Measurements from ENCODE around the gene CLIP2. TPM values are rescaled to one million over a fixed set of nuclear protein-coding genes. Genes with fewer than 3 reads are reported as not detected.
"Not testable (repeated sequence)": the region's sequence is repeated elsewhere in the genome, so short reads cannot be mapped to it uniquely, and the experiment has no call there.

The CLIP2 gene
- total RNA-seq, 1 donor from 2014 or later, result 6.6 TPM

DNA sequence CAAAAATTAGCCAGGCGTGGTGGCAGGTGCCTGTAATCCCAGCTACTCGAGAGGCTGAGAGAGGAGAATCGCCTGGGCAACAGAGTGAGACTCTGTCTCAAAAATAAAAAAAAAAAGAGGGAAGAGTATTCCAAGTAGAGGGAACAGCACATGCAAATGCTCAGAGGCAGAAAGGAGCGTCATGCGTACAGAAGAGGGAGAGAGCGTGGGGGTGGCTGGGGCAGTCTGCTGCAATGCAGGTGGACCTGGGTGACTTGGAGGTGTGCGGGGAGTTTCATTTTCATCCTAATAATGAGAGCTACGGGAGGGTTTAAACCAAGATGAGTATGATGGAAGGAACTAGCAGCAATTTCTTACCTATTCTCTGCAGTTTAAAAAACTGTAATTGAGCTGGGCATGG is 28.8 kb downstream of the CLIP2 start:
- no peak for ATAC-seq (ENCODE audit: poor library complexity)
- no peak for DNase-seq
- intact Hi-C loops (cut with DNase I), result no loop called here

DNA sequence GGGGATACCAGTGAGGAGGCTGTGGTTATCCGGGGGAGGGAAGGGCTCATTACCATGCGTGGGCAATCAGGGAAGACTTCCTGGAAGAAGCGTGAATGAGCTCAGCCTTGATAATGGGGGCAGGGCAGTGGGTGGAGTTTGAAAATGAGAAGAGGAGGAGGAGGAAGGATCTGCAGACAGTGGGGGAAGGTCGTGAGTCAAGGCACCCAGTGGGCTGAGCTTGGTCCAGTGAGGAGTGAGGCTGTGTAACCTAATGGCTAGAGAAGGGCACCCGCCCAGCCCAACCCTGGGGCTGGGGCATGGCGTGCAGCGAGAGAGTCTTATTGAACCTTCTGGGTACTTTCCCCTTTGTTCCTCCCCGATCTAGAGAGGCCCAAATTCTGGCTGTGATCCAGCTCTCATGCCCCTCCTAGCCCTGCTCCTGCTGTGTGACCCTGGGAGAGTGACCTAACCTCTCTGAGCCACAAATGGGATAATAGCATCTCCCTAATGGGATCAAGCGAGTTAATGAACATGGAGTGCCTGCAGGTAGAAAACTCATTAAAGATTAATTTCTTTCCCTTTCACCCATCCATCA is 31.5 kb downstream of the CLIP2 start:
- intact Hi-C loops (cut with DNase I), result no loop called here
- no peak for ATAC-seq (ENCODE audit: poor library complexity)

DNA sequence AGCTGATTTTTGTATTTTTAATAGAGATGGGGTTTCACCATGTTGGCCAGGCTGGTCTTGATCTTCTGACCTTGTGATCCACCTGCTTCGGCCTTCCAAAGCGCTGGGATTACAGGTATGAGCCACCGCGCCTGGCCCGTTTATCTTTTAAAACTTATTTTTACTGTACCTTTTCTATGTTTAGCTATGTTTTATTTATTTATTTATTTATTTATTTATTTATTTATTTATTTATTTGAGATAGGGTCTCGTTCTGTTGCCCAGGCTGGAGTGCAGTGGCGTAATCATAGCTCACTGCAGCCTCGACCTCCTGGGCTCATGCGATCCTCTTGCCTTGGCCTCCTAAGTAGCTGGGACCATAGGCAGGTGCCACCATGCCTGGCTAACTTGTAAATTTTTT is 33.7 kb downstream of the CLIP2 start:
- DNase-seq; intact Hi-C loops (cut with DNase I); ATAC-seq (ENCODE audit: poor library complexity): not testable (repeated sequence)

More for the DNA sequence above, 31.5 kb downstream of the CLIP2 start:
- no peak for DNase-seq

DNA sequence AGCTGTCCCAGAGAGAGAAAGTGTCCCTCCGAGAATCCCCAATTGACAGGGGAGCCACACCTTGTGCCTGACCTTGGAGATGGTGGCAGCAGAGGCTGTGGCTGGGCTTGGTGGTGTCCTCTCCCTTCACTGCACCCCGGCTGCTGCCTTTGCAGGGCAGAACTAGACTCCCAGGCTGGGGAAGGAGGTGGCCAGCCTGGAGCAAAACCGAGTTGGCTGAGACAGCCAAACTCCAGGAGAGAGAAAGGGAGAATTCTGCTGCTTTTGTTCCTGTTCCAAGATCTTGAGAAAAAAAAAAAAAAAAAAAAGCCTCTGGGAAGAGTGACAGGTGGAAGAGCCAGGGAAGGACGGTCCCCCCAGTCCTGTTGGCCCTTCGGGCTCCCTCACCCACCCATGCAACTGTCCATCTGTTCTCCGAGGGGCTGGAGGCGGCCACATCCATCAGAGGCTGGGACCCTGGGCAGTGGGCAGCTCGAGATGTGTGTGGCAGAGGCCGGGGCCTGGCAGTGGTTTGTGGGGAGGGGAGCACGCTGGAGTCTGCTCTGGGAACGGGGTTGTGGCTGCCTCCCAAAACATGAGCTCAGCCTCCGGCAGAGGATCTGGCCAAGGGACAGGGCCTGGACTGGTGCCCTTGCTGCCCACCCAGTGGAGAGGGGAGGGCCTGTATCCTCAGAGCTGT is 35.5 kb downstream of the CLIP2 start:
- peak; percentile 31 for ATAC-seq (ENCODE audit: poor library complexity)
- no peak for DNase-seq
- intact Hi-C loops (cut with DNase I), result no loop called here

DNA sequence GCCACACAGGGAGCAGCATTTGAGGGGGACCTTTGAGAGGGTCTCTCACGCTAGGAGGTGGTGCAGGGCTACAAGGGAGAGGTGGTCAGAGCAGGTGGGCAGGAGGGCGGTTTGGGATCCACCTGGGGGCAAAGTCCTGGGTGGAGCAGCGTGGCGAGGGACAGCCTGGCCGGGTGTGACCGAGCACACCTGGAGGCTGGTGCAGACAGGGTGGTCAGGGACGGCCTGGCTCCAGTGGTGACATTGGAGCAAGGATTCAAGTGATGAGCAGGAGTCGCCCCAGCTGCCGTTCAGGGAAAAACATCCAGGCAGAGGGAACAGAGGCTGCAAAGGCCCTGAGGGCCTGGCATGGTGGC is 36.0 kb downstream of the CLIP2 start:
- no peak for ATAC-seq (ENCODE audit: poor library complexity)

DNA sequence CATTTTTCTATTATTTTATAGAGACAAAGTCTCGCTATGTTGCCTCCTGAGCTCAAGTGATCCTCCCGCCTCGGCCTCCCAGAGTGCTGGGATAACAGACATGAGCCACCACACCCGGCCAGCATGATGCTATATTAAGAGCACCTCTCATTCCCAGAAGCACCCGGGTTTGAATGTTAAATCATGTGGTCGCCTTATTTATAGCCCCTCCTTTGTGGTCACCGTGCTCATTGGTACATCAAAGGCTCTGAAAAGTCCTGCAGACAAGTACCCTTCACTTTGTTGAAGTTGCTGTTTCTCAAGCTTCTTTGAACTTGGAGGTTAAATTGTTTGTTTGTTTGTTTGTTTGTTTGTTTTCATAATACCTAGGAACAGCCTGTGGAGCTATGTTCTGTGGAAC is 40.0 kb downstream of the CLIP2 start:
- intact Hi-C loops (cut with DNase I), result no loop called here
- DNase-seq, result no peak
- no peak for ATAC-seq (ENCODE audit: poor library complexity)

More for the DNA sequence above, 36.0 kb downstream of the CLIP2 start:
- intact Hi-C loops (cut with DNase I), result no loop called here
- DNase-seq, result no peak

DNA sequence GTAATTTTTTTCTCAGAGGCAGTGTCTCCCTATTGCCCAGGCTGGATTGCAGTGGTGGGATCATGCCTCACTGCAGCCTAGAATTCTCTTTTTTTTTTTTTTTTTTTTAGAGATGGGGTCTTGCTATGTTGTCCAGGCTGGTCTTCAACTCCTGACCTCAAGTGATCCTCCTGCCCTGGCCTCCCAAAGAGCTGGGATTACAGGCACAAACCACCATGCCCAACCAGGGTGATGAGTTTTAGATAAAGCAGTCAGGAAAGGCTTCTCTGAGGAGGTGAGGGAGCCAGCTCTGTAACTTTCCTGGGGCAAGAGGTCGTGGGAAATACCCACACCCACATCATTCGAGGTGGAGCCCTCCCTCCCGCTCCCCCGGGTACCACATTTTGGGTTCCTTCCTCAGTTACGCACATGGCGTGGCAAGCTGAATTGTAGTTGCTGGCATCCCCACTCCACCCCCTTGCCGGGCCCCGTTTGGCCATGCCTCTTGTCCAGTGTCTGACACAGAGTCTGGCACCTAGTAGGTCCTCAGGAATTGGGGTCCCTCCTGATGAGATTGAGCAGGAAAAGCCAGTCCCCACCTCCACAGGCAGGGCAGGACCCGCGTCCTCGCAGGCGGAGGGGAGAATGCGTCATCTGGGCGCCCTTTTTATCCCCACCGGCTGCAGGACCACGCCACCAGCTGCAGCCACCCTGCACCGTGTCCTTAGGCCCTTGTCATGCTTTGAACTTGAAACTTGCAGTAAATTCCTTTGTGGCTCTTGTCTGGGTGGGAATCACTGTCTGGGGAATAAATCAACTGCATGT is 43.4 kb downstream of the CLIP2 start:
- intact Hi-C loops (cut with DNase I), result no loop called here
- ATAC-seq (ENCODE audit: poor library complexity) (no peak), DNase-seq (no peak)

DNA sequence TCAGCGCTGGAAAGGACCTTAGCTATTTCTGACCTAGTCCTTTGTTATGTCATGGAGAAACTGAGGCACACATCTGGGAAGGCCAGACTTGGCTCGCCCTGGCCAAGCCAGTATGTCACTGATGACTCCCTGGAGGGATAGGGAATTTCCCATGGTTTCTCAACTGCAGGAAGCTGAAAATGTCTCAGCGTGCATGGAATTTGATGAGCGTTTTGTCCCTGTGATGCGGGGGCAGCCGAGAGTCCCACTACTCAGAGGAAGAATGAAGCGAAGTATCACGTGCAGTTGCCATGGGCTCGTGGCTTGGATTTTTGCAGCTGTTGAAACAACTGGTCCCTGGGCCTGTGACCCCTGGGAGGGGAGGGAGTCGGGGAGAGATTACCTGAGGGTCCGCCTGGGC is 44.8 kb downstream of the CLIP2 start:
- ATAC-seq (ENCODE audit: poor library complexity), result no peak
- DNase-seq, result no peak
- intact Hi-C loops (cut with DNase I), result no loop called here

DNA sequence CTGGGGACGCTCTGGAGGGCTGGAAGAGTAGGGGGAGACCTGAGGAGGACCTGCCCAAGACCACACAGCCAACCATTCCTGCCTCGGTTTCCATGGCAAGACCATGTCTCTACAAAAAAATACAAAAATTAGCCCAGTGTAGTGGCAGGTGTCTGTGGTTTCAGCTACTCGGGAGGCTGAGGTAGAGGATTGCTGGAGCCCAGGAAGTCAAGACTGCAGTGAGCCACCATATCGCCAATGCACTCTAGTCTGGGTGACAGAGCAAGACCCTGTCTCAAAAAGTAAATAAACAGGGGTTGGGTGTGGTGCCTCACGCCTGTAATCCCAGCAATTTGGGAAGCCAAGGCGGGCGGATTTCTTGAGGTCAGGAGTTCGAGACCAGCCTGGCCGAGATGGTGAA is 48.7 kb downstream of the CLIP2 start:
- ATAC-seq (ENCODE audit: poor library complexity) (no peak), DNase-seq (no peak)
- intact Hi-C loops (cut with DNase I), result no loop called here

DNA sequence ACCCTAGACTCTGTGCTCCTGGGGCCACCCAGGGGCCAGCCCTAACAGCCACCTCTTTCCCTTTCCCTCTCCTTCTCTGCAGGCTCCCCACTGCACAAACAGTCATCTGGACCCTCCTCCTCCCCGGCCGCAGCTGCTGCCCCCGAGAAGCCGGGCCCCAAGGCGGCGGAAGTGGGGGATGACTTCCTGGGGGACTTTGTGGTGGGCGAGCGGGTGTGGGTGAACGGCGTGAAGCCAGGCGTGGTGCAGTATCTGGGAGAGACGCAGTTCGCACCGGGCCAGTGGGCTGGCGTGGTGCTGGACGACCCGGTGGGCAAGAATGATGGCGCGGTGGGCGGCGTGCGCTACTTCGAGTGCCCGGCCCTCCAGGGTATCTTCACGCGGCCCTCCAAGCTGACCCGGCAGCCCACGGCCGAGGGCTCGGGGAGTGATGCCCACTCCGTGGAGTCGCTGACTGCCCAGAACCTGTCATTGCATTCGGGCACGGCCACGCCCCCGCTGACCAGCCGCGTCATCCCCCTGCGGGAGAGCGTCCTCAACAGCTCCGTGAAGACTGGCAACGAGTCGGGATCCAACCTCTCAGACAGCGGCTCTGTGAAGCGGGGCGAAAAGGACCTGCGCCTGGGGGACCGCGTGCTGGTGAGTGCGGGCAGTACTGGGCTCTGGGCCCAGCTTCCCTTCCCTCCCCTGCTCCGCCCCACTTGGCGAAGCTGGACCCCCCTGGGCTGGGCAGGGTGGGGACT is 49.3 kb downstream of the CLIP2 start:
- intact Hi-C loops (cut with DNase I), result no loop called here
- DNase-seq (no peak), ATAC-seq (ENCODE audit: poor library complexity) (no peak)

DNA sequence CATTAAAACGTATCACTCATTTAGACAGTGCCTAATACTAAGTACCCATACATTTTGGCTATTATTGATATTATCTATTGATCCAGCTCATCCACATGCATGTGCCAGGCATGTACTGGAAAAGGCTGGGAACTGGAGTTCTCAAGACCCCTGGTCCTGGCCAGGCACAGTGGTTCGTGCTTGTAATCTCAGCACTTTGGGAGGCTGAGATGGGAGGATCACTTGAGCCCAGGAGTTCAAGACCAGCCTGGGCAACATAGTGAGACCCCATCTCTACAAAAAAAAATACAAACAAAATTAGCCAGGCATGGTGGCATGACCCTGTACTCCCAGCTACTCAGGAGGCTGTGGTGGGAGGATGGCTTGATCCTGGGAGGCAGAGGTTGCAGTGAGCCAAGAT is 50.4 kb downstream of the CLIP2 start:
- ATAC-seq (ENCODE audit: poor library complexity); intact Hi-C loops (cut with DNase I); DNase-seq: not testable (repeated sequence)

DNA sequence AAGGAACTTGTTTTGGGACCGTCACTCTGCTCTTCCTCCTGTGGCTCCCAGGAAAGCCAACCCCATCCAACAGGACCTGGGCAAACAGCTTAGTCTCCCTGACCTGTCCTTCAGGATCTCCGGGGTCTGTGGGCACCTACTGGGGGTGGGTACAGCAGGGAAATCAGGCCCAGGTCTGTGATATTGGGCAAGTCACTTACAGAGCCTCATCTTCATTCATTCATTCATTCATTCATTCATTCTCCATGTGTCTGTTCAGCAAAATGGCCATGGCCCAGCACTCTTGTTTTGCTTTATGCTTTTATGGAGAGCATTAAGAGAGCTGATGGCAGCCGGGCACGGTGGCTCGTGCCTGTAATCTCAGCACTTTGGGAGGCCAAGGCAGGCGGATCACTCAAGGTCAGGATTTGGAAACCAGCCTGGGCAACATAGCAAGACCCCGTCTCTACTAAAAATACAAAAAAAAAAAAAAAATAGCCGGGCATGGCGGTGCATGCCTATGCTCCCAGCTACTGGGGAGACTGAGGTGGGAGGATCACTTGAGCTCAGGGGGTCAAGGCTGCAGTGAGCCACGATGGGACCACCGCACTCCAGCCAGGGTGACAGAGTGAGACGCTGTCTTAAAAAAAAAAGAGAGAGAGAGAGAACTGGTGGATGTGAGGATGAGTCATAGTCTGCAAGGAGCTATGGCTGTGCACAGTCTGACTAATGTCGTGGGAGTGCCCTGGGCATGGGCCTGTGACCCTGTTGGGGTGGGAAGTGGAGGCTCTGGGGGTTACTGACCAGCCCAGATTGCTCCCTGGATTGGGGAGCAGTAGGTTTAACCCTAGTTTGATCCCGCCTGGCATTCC is 54.3 kb downstream of the CLIP2 start:
- intact Hi-C loops (cut with DNase I), result no loop called here
- no peak for DNase-seq
- no peak for ATAC-seq (ENCODE audit: poor library complexity)

DNA sequence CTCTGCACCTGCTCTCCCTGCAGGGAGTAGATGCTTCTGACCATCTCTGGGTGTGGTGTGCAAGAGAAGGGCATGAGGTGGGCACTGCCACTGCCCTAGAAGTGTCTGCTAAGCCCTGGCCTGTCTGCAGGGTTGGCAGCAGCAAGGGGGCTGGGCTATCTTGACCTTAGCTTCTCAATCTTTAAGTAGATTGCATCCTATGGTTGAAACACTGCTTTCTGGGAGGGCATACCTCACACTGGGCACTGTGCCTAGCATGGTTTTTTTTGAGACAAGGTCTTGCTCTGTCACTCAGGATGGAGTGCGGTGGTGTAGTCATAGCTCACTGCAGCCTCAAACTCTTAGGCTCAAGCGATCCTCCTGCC is 54.9 kb downstream of the CLIP2 start:
- no peak for ATAC-seq (ENCODE audit: poor library complexity)
- DNase-seq, result no peak
- intact Hi-C loops (cut with DNase I), result no loop called here

DNA sequence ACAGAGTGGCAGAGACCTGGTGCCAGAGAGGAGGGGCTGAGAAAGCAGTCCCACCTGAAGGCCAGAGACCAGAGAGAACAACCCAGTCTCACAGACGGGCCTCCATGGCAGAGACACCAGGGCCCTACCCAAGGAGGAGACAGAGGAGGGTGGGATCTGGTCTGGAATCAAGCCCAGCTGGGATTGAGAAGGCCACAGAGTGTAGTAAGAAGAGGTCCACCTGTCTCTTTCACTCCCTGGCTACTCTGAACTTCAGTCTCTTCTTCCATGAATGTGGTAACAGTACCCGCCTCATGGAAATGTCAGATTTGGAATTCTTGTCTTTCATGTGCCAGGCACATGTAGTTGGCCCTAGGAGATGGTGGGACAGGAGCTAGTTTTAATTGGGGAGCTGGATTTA is 55.6 kb downstream of the CLIP2 start:
- no peak for ATAC-seq (ENCODE audit: poor library complexity)
- DNase-seq, result no peak
- intact Hi-C loops (cut with DNase I), result no loop called here

DNA sequence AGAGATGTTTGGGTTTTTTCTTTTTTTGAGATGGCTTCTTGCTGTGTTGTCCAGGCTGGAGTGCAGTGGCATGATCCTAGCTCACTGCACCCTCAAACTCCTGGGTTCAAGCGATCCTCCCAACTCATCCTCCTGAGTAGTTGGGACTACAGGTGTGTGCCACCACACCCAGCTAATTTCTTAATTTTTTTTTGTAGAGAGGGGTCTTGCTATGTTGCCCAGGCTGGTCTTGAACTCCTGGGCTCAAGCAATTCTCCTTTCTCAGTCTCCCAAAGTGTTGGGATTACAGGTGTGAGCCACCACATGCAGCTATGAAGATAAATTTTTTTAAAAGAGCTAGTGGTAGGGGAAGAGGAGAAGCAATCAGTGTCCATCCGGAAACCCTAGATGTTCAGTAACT is 56.8 kb downstream of the CLIP2 start:
- DNase-seq (no peak), ATAC-seq (ENCODE audit: poor library complexity) (no peak)
- intact Hi-C loops (cut with DNase I), result no loop called here

DNA sequence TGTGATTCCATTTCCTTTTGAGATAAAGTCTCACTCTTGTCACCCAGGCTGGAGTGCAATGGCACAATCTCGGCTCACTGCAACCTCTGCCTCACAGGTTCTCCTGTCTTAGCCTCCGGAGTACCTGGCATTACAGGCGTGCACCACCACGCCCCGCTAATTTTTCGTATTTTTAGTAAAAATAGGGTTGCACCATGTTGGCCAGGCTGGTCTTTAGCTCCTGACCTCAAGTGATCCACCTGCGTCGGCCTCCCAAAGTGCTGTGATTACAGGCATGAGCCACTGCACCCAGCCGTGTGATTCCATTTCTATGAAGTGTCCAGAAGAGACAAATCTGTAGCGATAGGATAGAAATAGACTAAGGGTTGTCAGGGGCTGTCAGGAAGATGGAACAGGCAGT is 60.4 kb downstream of the CLIP2 start:
- ATAC-seq (ENCODE audit: poor library complexity), result no peak

DNA sequence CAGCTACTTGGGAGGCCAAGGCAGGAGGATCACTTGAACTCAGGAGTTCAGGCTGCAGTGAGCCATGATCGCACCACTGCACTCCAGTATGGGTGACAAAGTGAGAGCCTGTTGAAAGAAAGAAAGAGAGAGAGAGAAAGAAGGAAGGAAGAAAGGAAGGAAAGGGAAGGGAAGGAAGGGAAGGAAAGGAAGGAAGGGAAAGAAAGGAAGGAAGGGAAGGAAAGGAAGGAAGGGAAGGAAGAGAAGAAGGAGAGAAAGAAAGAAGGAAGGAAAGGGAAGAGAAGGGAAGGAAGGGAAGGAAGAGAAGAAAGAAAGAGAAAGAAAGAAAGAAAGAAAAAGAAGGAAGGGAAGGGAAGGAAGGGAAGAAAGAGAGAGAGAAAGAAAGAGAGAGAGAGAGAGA is 61.5 kb downstream of the CLIP2 start:
- DNase-seq (no peak), ATAC-seq (ENCODE audit: poor library complexity) (no peak)
- intact Hi-C loops (cut with DNase I), result no loop called here

More for the DNA sequence above, 60.4 kb downstream of the CLIP2 start:
- intact Hi-C loops (cut with DNase I), result no loop called here
- DNase-seq, result no peak

DNA sequence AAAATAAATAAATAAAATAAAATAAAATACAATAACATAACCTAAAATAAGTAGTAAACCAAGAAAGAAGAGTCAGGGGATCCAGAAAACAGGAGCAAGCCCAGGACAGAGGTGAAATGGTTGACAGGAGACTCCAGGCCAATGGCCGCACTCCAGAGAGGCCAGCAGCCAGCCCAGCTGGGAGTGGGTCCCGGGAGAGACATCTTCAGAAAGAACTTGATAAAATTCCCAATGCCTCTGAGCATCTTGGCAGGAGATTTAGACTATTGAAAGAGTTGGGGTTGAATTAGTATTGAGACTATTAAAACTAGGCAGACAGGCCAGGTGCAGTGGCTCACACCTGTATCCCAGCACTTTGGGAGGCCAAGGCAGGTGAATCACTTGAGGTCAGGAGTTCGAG is 62.6 kb downstream of the CLIP2 start:
- DNase-seq, result no peak
- no peak for ATAC-seq (ENCODE audit: poor library complexity)
- intact Hi-C loops (cut with DNase I), result no loop called here
